Loucy (cell line): ENCODE data around the gene CCBE1.

Source experiments
- CTCF ChIP-seq: fragments of 200-600 bp; sonication (generic); conservative IDR thresholded peaks from 2 replicates; pipeline ENCODE4 v1.5.1; 2014; ENCODE audit warnings: mild to moderate bottlenecking, antibody characterized with exemption, low read length
- EZH2phosphoT487 ChIP-seq: fragments of 200-600 bp; IDR thresholded peaks from 2 replicates; pipeline ENCODE4 v1.6.1; 2018; ENCODE audit warnings: antibody characterized with exemption, mild to moderate bottlenecking, moderate library complexity, borderline replicate concordance

DNA sequence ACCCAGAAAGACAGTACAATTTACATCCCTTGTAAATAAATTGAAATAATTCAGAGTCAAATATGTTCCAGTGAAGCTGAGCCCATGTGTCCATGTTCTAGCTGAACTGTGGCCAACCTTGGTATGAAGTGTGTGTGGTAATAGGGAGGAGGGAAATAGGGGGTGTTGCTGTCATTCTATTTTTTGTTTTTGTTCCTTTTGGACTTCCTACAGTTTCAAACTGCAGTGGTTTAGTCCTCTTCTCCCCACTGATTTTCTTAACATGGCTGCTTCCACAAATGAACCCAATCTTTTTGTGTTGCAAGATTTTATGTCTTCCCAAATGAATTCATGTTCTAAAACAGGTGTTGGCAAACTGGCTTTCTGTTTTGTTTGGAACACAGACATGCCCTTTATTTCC, 156.9 kb downstream of the CCBE1 start:
- TF ChIP-seq CTCF (no peak), EZH2phosphoT487 (no peak)
